Neural progenitor cell (in vitro differentiated cells): ENCODE results near the gene NRP1.

ENCODE experiments used
- EZH2 ChIP-seq: fragments of 200-600 bp; sonication (generic); IDR thresholded peaks from 2 replicates; pipeline ENCODE4 v1.6.1; 2017; ENCODE audit warnings: antibody characterized with exemption, mild to moderate bottlenecking, moderate library complexity
- EZH2phosphoT487 ChIP-seq: fragments of 200-600 bp; sonication (generic); IDR thresholded peaks from 2 replicates; pipeline ENCODE4 v1.6.1; 2017; ENCODE audit warnings: antibody characterized with exemption
- TF ChIP-seq, protein P1 (sequence below): fragments of 200-600 bp; sonication (generic); IDR thresholded peaks from 2 replicates; pipeline ENCODE4 v1.5.1; 2017; ENCODE audit warnings: antibody characterized with exemption, mild to moderate bottlenecking

DNA sequence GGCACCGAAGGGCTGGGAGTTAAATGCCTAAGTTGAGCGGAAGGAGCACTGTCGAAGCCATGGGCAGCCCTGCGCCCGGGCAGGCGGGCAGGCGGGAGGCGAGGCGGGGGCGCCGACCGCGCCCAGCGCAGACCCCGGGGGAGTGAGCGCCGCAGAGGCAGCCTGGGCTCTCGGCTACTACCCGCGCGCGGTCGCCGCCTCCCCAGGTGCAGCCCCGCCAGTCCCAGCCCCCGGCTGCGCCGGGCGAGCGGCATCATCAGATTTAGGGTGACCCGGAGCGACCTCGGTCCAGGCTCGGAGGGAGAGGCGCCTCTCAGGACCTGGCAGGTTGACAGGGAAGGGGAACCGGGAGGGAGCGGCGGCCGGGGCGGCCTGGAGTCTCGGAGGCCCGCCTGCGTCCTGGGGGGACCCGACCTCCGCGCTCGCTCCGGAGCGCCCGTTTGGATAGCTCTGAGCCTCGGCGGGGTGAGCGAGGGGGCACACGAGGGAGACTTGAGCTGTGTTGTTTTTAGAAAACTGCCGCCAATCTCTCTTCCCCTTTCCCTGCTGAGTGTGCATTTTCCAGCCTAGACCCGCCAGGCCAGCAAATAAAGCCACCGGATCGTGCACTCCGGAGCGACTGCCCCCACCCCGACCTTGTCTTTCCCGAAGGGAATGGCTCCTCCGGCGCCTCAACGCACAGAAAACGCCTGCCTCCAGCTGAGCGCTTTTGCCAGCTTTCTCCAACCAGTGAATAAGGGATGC, 2.3 kb upstream of the NRP1 start:
- TF ChIP-seq, protein P1, sequence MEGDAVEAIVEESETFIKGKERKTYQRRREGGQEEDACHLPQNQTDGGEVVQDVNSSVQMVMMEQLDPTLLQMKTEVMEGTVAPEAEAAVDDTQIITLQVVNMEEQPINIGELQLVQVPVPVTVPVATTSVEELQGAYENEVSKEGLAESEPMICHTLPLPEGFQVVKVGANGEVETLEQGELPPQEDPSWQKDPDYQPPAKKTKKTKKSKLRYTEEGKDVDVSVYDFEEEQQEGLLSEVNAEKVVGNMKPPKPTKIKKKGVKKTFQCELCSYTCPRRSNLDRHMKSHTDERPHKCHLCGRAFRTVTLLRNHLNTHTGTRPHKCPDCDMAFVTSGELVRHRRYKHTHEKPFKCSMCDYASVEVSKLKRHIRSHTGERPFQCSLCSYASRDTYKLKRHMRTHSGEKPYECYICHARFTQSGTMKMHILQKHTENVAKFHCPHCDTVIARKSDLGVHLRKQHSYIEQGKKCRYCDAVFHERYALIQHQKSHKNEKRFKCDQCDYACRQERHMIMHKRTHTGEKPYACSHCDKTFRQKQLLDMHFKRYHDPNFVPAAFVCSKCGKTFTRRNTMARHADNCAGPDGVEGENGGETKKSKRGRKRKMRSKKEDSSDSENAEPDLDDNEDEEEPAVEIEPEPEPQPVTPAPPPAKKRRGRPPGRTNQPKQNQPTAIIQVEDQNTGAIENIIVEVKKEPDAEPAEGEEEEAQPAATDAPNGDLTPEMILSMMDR: no peak
- TF ChIP-seq EZH2 (no peak), EZH2phosphoT487 (no peak)
